B cell (primary cell): ENCODE data around the gene KLHL15. TPM values are rescaled to one million over a fixed set of nuclear protein-coding genes. Genes with fewer than 3 reads are reported as not detected.

Source experiments
- ATAC-seq: fragments of 200-7000 bp; cut with Tn5 transposase; one replicate; pipeline ENCODE4 v1.10.0; 2021; ENCODE audit warnings: low read depth, mild to moderate bottlenecking, moderate number of reproducible peaks, moderate library complexity
- CTCF ChIA-PET: fragments of 350-600 bp; sonication (Branson Sonifier 250); formaldehyde crosslinking; loops from one replicate; lab custom pipeline; 2021; ENCODE audit warnings: antibody characterized with exemption, inconsistent platforms; lab: Charles Lee
- POLR2A ChIA-PET: fragments of 350-600 bp; sonication (Branson Sonifier 250); formaldehyde crosslinking; loops from one replicate; lab custom pipeline; 2021; ENCODE audit warnings: antibody characterized with exemption; lab: Charles Lee
- DNase-seq: peaks from one replicate; pipeline ENCODE4 v3.0.0; 2013
- H2AFZ ChIP-seq: 2 replicates; pipeline ENCODE4 v1.6.1; 2012; ENCODE audit warnings: mild to moderate bottlenecking, low read depth, low read length; ENCODE audit not compliant: insufficient read depth, poor library complexity, severe bottlenecking
- H3K27ac ChIP-seq, 2 donors: 1 replicate in 1 of 2; 2 replicates in 1 of 2; pipeline ENCODE4 v1.5.1; 2012 to 2013; ENCODE audit warnings: low read length in 2 of 2, mild to moderate bottlenecking in 2 of 2, moderate library complexity in 1 of 2
- H3K27me3 ChIP-seq, 4 experiments: fragments of 200-600 bp in 1 of 4; sonication (generic) in 1 of 4; replicated peaks in 1 of 4; 1 replicate in 2 of 4; 2 replicates in 2 of 4; pipeline versions ENCODE4 v1.6.1 to v1.7.0; 2013 to 2016; ENCODE audit warnings: low read length in 3 of 4, mild to moderate bottlenecking in 2 of 4, mixed read lengths in 1 of 4, moderate library complexity in 1 of 4; ENCODE audit not compliant: insufficient read depth in 4 of 4, control insufficient read depth in 3 of 4; ENCODE audit errors: control extremely low read depth in 1 of 4
- H3K36me3 ChIP-seq, 2 experiments: replicated peaks in 1 of 2; 1 replicate in 1 of 2; 2 replicates in 1 of 2; pipeline versions ENCODE4 v1.6.1 to v1.7.1; 2013; ENCODE audit warnings: low read length in 1 of 2; ENCODE audit not compliant: insufficient read depth in 2 of 2, control insufficient read depth in 1 of 2; ENCODE audit errors: control extremely low read depth in 1 of 2, extremely low read depth in 1 of 2
- H3K4me1 ChIP-seq, 2 donors: fragments of 200-600 bp in 1 of 2; sonication (generic) in 1 of 2; 1 replicate in 1 of 2; 2 replicates in 1 of 2; pipeline versions ENCODE4 v1.5.1 to v1.6.1; 2013 to 2017; ENCODE audit warnings: low read length in 2 of 2; ENCODE audit not compliant: control insufficient read depth in 2 of 2, insufficient read depth in 2 of 2
- H3K4me2 ChIP-seq: replicated peaks from 2 replicates; pipeline ENCODE3; 2012; ENCODE audit warnings: mild to moderate bottlenecking, low read depth, low read length; ENCODE audit not compliant: poor library complexity, severe bottlenecking
- H3K4me3 ChIP-seq, 5 experiments: fragments of 200-600 bp in 1 of 5; sonication (generic) in 1 of 5; 1 replicate in 3 of 5; 2 replicates in 2 of 5; pipeline versions ENCODE4 v1.5.1 to v1.7.0; 2011 to 2016; ENCODE audit warnings: low read length in 4 of 5, mild to moderate bottlenecking in 4 of 5, low read depth in 2 of 5, control low read depth in 1 of 5, moderate library complexity in 1 of 5; ENCODE audit not compliant: insufficient read depth in 1 of 5; ENCODE audit errors: control extremely low read depth in 1 of 5, extremely low read depth in 1 of 5
- H3K79me2 ChIP-seq: fragments of 200-600 bp; sonication (generic); one replicate; pipeline ENCODE4 v1.6.0; 2016; ENCODE audit warnings: low read length; ENCODE audit not compliant: control insufficient read depth, insufficient read depth
- H3K9ac ChIP-seq: fragments of 200-600 bp; sonication (generic); 2 replicates; pipeline ENCODE4 v1.6.1; 2017; ENCODE audit warnings: mild to moderate bottlenecking, low read length, moderate library complexity
- H3K9me3 ChIP-seq, 3 donors: one replicate each; pipeline versions ENCODE4 v1.6.1 to v1.7.1; 2013; ENCODE audit warnings: low read length in 2 of 3; ENCODE audit not compliant: control insufficient read depth in 2 of 3, insufficient read depth in 1 of 3; ENCODE audit errors: control extremely low read depth in 1 of 3
- H4K20me1 ChIP-seq: 2 replicates; pipeline ENCODE4 v1.6.0; 2012; ENCODE audit warnings: mild to moderate bottlenecking, low read length; ENCODE audit not compliant: insufficient read depth, control insufficient read depth, poor library complexity, severe bottlenecking
- H3K27ac Mint-ChIP-seq: one replicate; pipeline ENCODE4 v1.8.0; 2021; ENCODE audit warnings: mixed read lengths
- H3K27me3 Mint-ChIP-seq: one replicate; pipeline ENCODE4 v1.8.0; 2021; ENCODE audit warnings: mixed read lengths
- H3K4me1 Mint-ChIP-seq: one replicate; pipeline ENCODE4 v1.8.0; 2021; ENCODE audit warnings: mixed read lengths
- H3K4me3 Mint-ChIP-seq: one replicate; pipeline ENCODE4 v1.8.0; 2021; ENCODE audit warnings: mixed read lengths
- H3K9me3 Mint-ChIP-seq: one replicate; pipeline ENCODE4 v1.8.0; 2022; ENCODE audit warnings: mixed read lengths; ENCODE audit not compliant: insufficient read depth
- EZH2 ChIP-seq: IDR thresholded peaks from 2 replicates; pipeline ENCODE4 v1.6.1; 2012; ENCODE audit warnings: borderline replicate concordance, low read depth, mild to moderate bottlenecking, moderate library complexity, low read length; ENCODE audit not compliant: insufficient read depth, poor library complexity, severe bottlenecking
- WGBS: methylation state at CpG from one replicate; pipeline ENCODE4 v1.1.5; 2013; ENCODE audit warnings: missing lambda C conversion rate; ENCODE audit not compliant: insufficient coverage; 5-methylcytosine and 5-hydroxymethylcytosine counted together
- intact Hi-C: fragments of 100-400 bp; cut with micrococcal nuclease; formaldehyde crosslinking; loops from one replicate; pipeline ENCODE4 v1.10.0; 2022
- polyA plus RNA-seq: library from polyadenylated mRNA; depleted of rRNA; stranded (reverse); fragments of >200 nt; gene quantifications from 2 replicates; pipeline ENCODE4 v1.2.3, GENCODE V29; 2012
- total RNA-seq, 2 donors: library from RNA; stranded (reverse); fragments of 120-200 nt in 1 of 2; gene quantifications; 1 replicate in 1 of 2; 2 replicates in 1 of 2; pipeline versions ENCODE4 v1.2.3 to v1.2.4, GENCODE V29; 2013 to 2022
- TF ChIP-seq, protein P1 (sequence below): fragments of 200-600 bp; IDR thresholded peaks from one replicate; pipeline ENCODE4 v1.8.0; 2022; ENCODE audit warnings: antibody characterized with exemption, mild to moderate bottlenecking

KLHL15 gene
- total and polyA plus RNA-seq, 2 donors (not counting 1 experiment from before 2014, with no cell fraction given) = 5.4 to 8.2 TPM

DNA sequence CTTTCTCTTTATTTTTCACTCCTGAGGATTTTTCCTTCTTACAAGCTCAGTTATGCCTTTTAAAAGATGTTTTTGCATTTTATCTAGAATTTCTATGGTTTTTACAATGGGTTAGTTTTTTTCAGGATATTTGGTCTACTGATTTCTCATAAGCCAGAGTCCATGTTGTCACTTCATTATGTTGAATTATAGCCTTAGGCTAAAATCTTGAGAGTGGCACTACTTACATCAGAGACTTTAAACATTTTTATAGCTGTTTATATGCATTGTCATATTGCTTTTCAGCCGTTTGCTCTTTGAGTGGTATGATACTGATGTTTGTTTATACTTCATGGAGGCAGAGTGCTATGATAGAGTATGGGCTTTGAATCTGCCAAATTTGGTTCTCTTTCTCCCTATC is 82.8 kb downstream of the KLHL15 start:
- Mint-ChIP-seq H3K27ac (no peak overlapping the region), H3K4me1 (no peaks in the 10 kb centered on the region), H3K9me3 (no peaks in the 10 kb centered on the region), H3K4me3 (no peak overlapping the region), H3K27me3 (no peaks in the 10 kb centered on the region)
- H3K9me3 ChIP-seq = no peaks in the 10 kb centered on the region
- no peak overlapping the region for H3K4me3 ChIP-seq
- H3K9ac ChIP-seq = no peak overlapping the region
- no peaks in the 10 kb centered on the region for H3K79me2 ChIP-seq
- H3K4me2 ChIP-seq = no peak overlapping the region
- H3K27ac ChIP-seq = no peak overlapping the region
- H2AFZ ChIP-seq = no peak overlapping the region
- TF ChIP-seq EZH2 = no peak
- TF ChIP-seq, protein P1, sequence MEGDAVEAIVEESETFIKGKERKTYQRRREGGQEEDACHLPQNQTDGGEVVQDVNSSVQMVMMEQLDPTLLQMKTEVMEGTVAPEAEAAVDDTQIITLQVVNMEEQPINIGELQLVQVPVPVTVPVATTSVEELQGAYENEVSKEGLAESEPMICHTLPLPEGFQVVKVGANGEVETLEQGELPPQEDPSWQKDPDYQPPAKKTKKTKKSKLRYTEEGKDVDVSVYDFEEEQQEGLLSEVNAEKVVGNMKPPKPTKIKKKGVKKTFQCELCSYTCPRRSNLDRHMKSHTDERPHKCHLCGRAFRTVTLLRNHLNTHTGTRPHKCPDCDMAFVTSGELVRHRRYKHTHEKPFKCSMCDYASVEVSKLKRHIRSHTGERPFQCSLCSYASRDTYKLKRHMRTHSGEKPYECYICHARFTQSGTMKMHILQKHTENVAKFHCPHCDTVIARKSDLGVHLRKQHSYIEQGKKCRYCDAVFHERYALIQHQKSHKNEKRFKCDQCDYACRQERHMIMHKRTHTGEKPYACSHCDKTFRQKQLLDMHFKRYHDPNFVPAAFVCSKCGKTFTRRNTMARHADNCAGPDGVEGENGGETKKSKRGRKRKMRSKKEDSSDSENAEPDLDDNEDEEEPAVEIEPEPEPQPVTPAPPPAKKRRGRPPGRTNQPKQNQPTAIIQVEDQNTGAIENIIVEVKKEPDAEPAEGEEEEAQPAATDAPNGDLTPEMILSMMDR = no peak
- POLR2A ChIA-PET = no interaction called here
- ATAC-seq (no peak), DNase-seq (no peak)
- H3K36me3 ChIP-seq = no peaks in the 10 kb centered on the region
- intact Hi-C loops = no loop called here
- H4K20me1 ChIP-seq = no peaks in the 10 kb centered on the region
- no peaks in the 10 kb centered on the region for H3K27me3 ChIP-seq
- CTCF ChIA-PET = no interaction called here
- H3K4me1 ChIP-seq = no peaks in the 10 kb centered on the region
- no CpG with 5 or more reads among the region's 1 CpG for WGBS

DNA sequence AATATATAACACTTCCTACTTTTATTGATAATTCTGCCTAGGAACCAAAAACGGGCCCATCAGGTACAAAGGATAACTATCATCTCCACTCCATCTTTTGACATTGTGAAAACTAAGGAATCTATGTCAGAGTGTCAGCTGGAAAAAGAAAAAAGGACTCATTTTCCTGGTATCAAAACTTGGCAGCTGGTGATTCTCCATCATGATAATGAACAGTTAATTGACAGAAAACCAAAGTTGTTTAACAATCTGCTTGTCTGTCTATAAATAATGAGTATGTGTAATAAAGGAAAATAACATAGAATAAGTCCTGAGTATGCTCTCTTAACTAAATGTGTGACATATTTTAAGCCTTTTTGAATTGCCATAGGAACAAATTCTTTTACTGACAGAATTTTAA is 87.8 kb downstream of the KLHL15 start:
- CTCF ChIA-PET = no interaction called here
- intact Hi-C loops = no loop called here
- no peak overlapping the region for H3K4me3 ChIP-seq
- DNase-seq = no peak
- H3K9me3 Mint-ChIP-seq = no peaks in the 10 kb centered on the region
- no peak overlapping the region for H3K27ac ChIP-seq
- H3K4me2 ChIP-seq = no peak overlapping the region
- no peak for ATAC-seq
- no peak overlapping the region for H3K9ac ChIP-seq
- H4K20me1 ChIP-seq = no peaks in the 10 kb centered on the region
- H3K27me3 ChIP-seq = no peaks in the 10 kb centered on the region
- no peaks in the 10 kb centered on the region for H3K4me1 ChIP-seq
- H3K4me3 Mint-ChIP-seq = no peak overlapping the region
- POLR2A ChIA-PET = no interaction called here
- H3K79me2 ChIP-seq = no peaks in the 10 kb centered on the region
- no peak overlapping the region for H3K27ac Mint-ChIP-seq
- no peaks in the 10 kb centered on the region for H3K36me3 ChIP-seq
- no peaks in the 10 kb centered on the region for H3K9me3 ChIP-seq
- H3K27me3 Mint-ChIP-seq = no peaks in the 10 kb centered on the region
- no CpG with 5 or more reads among the region's 1 CpG for WGBS
- no peaks in the 10 kb centered on the region for H3K4me1 Mint-ChIP-seq
- no peak overlapping the region for H2AFZ ChIP-seq
- TF ChIP-seq, protein P1 = no peak
- TF ChIP-seq EZH2 = no peak
